Psoas muscle (tissue), 8 donors: ENCODE results near the gene TEAD4. TPM values are rescaled to one million over a fixed set of nuclear protein-coding genes. Genes with fewer than 3 reads are reported as not detected.
A peak's percentile ranks its signal among the peaks of the same experiment; 100 is the strongest.

ENCODE experiments used
- ATAC-seq, 4 donors: fragments of 200-7000 bp; cut with Tn5 transposase; one replicate each; pipeline ENCODE4 v1.9.1; 2020; ENCODE audit warnings: moderate library complexity in 3 of 4, mild to moderate bottlenecking in 2 of 4
- DNase-seq, 2 donors: peaks; one replicate each; pipeline ENCODE4 v3.0.0-alpha.2; 2020
- H3K27ac ChIP-seq: fragments of 200-600 bp; one replicate; pipeline ENCODE4 v1.8.0; 2022
- H3K27me3 ChIP-seq, 3 donors: fragments of 200-600 bp in 1 of 3; one replicate each; pipeline versions ENCODE4 v1.6.1 to v1.8.0; 2013 to 2022; ENCODE audit warnings: low read length in 2 of 3, mild to moderate bottlenecking in 2 of 3, moderate library complexity in 1 of 3; ENCODE audit not compliant: insufficient read depth in 3 of 3
- H3K36me3 ChIP-seq, 2 donors: fragments of 200-600 bp in 1 of 2; one replicate each; pipeline versions ENCODE4 v1.6.1 to v1.8.0; 2013 to 2022; ENCODE audit warnings: low read depth in 1 of 2, mild to moderate bottlenecking in 1 of 2, moderate library complexity in 1 of 2; ENCODE audit not compliant: insufficient read depth in 1 of 2
- H3K4me1 ChIP-seq: fragments of 200-600 bp; one replicate; pipeline ENCODE4 v1.8.0; 2022
- H3K4me3 ChIP-seq: fragments of 200-600 bp; one replicate; pipeline ENCODE4 v1.8.0; 2022; ENCODE audit warnings: mild to moderate bottlenecking
- H3K9me3 ChIP-seq: fragments of 200-600 bp; one replicate; pipeline ENCODE4 v1.8.0; 2022
- WGBS, 3 donors: extraction: QIAGEN DNeasy Blood & Tissue Kit; methylation state at CpG; one replicate each; pipeline versions ENCODE4 v1.1.6 to v1.1.7; 2013; 5-methylcytosine and 5-hydroxymethylcytosine counted together
- intact Hi-C, 2 donors: fragments of 100-400 bp; cut with DNase I; formaldehyde crosslinking; loops; one replicate each; pipeline versions ENCODE4 v1.11.0 to v1.14.2; 2022
- long read RNA-seq, 2 donors: library from polyadenylated mRNA; unstranded; transcript quantifications; one replicate each; pipeline ENCODE4 v2.0.0, GENCODE V29; 2021
- polyA plus RNA-seq, 3 donors: library from polyadenylated mRNA; stranded (reverse); fragments of 200-250 nt; gene quantifications; one replicate each; pipeline ENCODE4 v1.2.3, GENCODE V29; 2013
- total RNA-seq, 4 donors: library from RNA; stranded (reverse); fragmentation: NEBNext Ultra II Directional in 2 of 4; extraction: Animal tissue kit (Norgen Biotek cat#: 25700) in 2 of 4; gene quantifications; one replicate each; pipeline versions ENCODE4 v1.2.1 to v1.2.4, GENCODE V29; 2021 to 2023
- TF ChIP-seq, protein P1 (sequence below): fragments of 200-600 bp; IDR thresholded peaks from one replicate; pipeline ENCODE4 v1.8.0; 2022; ENCODE audit warnings: antibody characterized with exemption
- donor health status: healthy with polysubstance abuse.
- donor health status: DM: no; HTN: no; CAD: no; lungs with moderate emphysema.
- donor health status: Bipolar disorder and iron deficiency.
- donor health status: healthy.
- donor health status: DM: yes; HTN: yes; CAD: no.
- donor health status: DM: no; HTN: no; CAD: no.
- donor health status: DM: no; HTN: no; CAD: no.
- donor health status: DM: yes; HTN: yes; CAD: no.

TEAD4 gene
- total RNA-seq (100 to 1,000 TPM in 3 of 4 donors, 10 to 100 TPM in 1; 96.2 to 236 (median 171) TPM), polyA plus RNA-seq (10 to 100 TPM; 71.2 to 88.7 (median 81.4) TPM)
- long read RNA-seq, donor 1, transcript TEAD4-202 (13 exons, 1,690 nt): major isoform, 22 of 285 reads
- long read RNA-seq, donor 1, partial matches to known transcripts: 228 of 285 reads
- long read RNA-seq, donor 1, other reads (novel, unspliced or antisense): 29 of 285 reads
- long read RNA-seq, donor 2, transcript TEAD4-201 (12 exons, 1,637 nt): minor isoform, 8 of 204 reads
- long read RNA-seq, donor 2, transcript TEAD4-202 (13 exons, 1,690 nt): major isoform, 20 of 204 reads
- long read RNA-seq, donor 2, partial matches to known transcripts: 144 of 204 reads
- long read RNA-seq, donor 2, other reads (novel, unspliced or antisense): 30 of 204 reads

DNA sequence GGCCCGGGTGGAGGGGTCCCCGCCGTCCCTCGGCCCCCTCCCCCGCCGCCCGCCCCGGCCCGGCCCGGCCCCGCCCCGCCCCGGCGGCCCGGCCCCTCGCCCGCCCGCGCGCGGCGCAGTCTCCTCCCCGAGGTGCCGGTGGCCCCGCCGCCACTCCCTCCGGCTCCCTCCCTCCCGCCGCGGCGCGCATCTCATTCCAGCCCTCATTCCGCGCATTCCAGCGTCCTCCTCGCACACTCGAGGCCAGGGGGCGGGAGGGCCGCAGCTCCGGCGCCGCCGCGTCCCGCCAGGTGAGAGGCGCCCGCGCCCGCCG lies at the start of gene TEAD4:
Gene TEAD4 (plus strand): TSS at position 206 of the 313 bp plus-strand sequence.
- peak; percentile 29 to 48 (median 32) for ATAC-seq
- Histone ChIP-seq H3K9me3 (no peaks in the 10 kb centered on the region), H3K36me3 (peaks cover 0 to 6% of the 10 kb centered on the region in 2 donors), H3K4me3 (peak within 1 kb of the TSS; percentile 76), H3K4me1 (peaks cover 17% of the 10 kb centered on the region), H3K27me3 (no peaks in the 10 kb centered on the region), H3K27ac (peak within 1 kb of the TSS; percentile 85)
- TF ChIP-seq, protein P1, sequence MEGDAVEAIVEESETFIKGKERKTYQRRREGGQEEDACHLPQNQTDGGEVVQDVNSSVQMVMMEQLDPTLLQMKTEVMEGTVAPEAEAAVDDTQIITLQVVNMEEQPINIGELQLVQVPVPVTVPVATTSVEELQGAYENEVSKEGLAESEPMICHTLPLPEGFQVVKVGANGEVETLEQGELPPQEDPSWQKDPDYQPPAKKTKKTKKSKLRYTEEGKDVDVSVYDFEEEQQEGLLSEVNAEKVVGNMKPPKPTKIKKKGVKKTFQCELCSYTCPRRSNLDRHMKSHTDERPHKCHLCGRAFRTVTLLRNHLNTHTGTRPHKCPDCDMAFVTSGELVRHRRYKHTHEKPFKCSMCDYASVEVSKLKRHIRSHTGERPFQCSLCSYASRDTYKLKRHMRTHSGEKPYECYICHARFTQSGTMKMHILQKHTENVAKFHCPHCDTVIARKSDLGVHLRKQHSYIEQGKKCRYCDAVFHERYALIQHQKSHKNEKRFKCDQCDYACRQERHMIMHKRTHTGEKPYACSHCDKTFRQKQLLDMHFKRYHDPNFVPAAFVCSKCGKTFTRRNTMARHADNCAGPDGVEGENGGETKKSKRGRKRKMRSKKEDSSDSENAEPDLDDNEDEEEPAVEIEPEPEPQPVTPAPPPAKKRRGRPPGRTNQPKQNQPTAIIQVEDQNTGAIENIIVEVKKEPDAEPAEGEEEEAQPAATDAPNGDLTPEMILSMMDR: no peak
- WGBS, 3 donors: 0 to 2% methylated on average over 16 to 37 of the region's 50 CpGs; no CpG with 5 or more reads in 1 of the 3 donors
- peak; percentile 73 to 80 for DNase-seq
- intact Hi-C loops: loop anchor here in 1 of 2 donors (2.0 kb wide), 1 partner anchor 74 kb away; no protein-coding TSS in a partner anchor

DNA sequence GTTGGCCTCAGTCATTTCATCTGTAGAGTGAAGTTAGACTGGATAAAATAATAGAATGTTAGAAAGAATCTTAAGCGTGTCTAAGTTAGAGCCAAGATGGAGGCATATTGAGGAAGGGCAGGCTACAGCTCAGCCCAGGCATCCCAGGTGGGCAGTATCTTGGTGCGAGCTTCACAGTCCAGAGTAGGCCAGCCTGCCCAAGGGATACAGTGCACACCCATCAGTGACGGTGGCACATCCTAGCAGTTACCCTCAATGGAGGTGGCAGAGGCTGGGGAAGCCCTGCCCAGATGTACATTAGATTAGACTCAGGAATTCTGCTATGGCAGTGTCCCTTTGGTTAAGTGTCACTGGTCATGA lies 47.0 kb upstream of the TEAD4 start:
- H3K27me3 ChIP-seq: no peaks in the 10 kb centered on the region
- no peaks in the 10 kb centered on the region for H3K4me1 ChIP-seq
- TF ChIP-seq, protein P1: no peak
- 95 to 96% (median 96%) methylated on average over 3 of the region's 3 CpGs for WGBS, 3 donors
- no peak overlapping the region for H3K27ac ChIP-seq
- DNase-seq: no peak
- H3K4me3 ChIP-seq: no peak overlapping the region
- ATAC-seq: no peak
- intact Hi-C loops: no loop called here
- peaks cover 0 to 40% of the 10 kb centered on the region in 2 donors for H3K36me3 ChIP-seq
- no peaks in the 10 kb centered on the region for H3K9me3 ChIP-seq

GRCh38 chr12:2919249-2919648 lies 39.9 kb upstream of the TEAD4 start:
- peaks cover 3 to 50% of the 10 kb centered on the region in 2 donors for H3K36me3 ChIP-seq
- H3K27ac ChIP-seq: no peak overlapping the region
- DNase-seq (no peak), ATAC-seq (no peak)
- no peaks in the 10 kb centered on the region for H3K27me3 ChIP-seq
- peaks cover 7% of the 10 kb centered on the region for H3K4me1 ChIP-seq
- H3K9me3 ChIP-seq: no peaks in the 10 kb centered on the region
- whole genome bisulfite sequencing, 3 donors: 74 to 83% (median 79%) methylated on average over 2 of the region's 2 CpGs
- no peak overlapping the region for H3K4me3 ChIP-seq
- TF ChIP-seq, protein P1: no peak
- intact Hi-C loops: no loop called here

- TF ChIP-seq, protein P1: no peak
- WGBS, 3 donors: 97 to 98% (median 98%) methylated on average over 2 of the region's 2 CpGs
- no peak for DNase-seq
- Histone ChIP-seq H3K4me3 (no peak overlapping the region), H3K36me3 (peaks cover 3 to 66% of the 10 kb centered on the region in 2 donors), H3K4me1 (peaks cover 11% of the 10 kb centered on the region), H3K27me3 (no peaks in the 10 kb centered on the region), H3K9me3 (no peaks in the 10 kb centered on the region), H3K27ac (no peak overlapping the region)
- intact Hi-C loops: no loop called here
- ATAC-seq: no peak
Observed at GRCh38 chr12:2922329-2922728, 36.9 kb upstream of the TEAD4 start.
